Astrocyte of the spinal cord (primary cell): ENCODE results near the gene RNASE11.
"Not testable (repeated sequence)": the region's sequence is repeated elsewhere in the genome, so short reads cannot be mapped to it uniquely, and the experiment has no call there.

Experiments used
- DNase-seq: peaks from one replicate; pipeline ENCODE4 v3.0.0; 2011; ENCODE audit warnings: low read depth, low spot score
- H3K4me3 ChIP-seq: 2 replicates; pipeline ENCODE4 v1.5.1; 2011; ENCODE audit warnings: low read depth, mild to moderate bottlenecking, low read length, moderate library complexity
- in situ Hi-C: cut with HindIII; loops from 2 replicates; pipeline ENCODE4 v1.10.0; 2017; ENCODE audit warnings: low sequenced_read_pairs
- TF ChIP-seq, protein P1 (sequence below): IDR thresholded peaks from 2 replicates; pipeline ENCODE4 v1.5.1; 2012; ENCODE audit warnings: low read depth, mild to moderate bottlenecking, low read length, inconsistent platforms

The RNASE11 gene

DNA sequence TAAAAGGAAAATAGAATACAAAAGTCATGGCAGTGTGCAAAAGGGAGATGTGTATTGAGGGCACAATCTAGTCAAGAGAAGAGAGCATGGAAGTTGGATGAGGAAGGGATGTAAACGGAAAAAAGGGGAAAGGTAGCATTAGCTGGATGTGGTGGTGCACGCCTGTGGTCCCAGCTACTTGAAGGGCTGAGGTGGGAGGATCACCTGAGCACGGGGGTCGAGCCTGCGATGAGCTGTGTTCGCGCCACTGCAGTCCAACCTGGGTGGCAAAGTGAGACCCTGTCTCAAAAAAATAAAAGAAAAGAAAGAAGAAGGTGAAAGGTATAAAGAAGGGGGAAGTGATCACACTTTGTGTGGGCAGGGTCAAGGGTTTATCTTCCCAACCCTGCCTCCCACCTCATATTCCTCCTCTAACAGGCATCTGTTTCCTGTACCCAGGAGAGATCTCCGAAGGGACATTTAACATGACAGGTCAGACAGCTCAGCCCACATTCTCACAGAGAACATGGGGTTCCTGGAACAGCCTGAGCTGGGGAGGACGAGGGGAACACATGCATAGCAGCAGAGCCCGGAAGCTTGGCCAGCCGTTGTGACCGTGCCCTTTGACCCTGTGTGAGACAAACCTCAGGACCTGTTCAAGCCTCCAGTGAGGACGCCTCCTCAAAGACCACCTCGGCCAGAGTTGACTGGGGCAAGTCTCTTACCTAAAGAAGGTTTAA lies 8.9 kb downstream of the RNASE11 start:
- no peak overlapping the region for H3K4me3 ChIP-seq
- DNase-seq, result no peak
- TF ChIP-seq, protein P1, sequence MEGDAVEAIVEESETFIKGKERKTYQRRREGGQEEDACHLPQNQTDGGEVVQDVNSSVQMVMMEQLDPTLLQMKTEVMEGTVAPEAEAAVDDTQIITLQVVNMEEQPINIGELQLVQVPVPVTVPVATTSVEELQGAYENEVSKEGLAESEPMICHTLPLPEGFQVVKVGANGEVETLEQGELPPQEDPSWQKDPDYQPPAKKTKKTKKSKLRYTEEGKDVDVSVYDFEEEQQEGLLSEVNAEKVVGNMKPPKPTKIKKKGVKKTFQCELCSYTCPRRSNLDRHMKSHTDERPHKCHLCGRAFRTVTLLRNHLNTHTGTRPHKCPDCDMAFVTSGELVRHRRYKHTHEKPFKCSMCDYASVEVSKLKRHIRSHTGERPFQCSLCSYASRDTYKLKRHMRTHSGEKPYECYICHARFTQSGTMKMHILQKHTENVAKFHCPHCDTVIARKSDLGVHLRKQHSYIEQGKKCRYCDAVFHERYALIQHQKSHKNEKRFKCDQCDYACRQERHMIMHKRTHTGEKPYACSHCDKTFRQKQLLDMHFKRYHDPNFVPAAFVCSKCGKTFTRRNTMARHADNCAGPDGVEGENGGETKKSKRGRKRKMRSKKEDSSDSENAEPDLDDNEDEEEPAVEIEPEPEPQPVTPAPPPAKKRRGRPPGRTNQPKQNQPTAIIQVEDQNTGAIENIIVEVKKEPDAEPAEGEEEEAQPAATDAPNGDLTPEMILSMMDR, result no peak
- in situ Hi-C loops, result no loop called here

DNA sequence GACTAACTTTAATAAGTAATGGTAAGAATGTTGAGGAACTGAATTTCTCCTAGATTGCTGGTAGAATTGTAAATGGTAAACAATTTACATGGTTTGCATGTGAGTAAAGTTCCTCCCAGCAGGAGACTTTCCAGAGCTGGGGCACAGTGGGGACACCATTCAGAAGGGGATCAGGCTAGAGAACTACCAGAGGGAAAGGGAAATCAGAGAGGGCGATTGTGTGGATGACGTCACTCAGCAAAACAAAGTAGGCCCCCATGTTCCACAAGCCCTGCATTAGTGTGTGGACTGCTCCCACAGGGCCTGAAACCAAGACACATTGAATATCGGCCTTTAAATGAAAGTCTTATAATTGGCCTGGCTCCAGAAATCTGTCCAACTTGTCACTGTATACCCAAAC lies 9.5 kb downstream of the RNASE11 start:
- in situ Hi-C loops, result no loop called here
- TF ChIP-seq, protein P1, result no peak
- no peak overlapping the region for H3K4me3 ChIP-seq
- no peak for DNase-seq

DNA sequence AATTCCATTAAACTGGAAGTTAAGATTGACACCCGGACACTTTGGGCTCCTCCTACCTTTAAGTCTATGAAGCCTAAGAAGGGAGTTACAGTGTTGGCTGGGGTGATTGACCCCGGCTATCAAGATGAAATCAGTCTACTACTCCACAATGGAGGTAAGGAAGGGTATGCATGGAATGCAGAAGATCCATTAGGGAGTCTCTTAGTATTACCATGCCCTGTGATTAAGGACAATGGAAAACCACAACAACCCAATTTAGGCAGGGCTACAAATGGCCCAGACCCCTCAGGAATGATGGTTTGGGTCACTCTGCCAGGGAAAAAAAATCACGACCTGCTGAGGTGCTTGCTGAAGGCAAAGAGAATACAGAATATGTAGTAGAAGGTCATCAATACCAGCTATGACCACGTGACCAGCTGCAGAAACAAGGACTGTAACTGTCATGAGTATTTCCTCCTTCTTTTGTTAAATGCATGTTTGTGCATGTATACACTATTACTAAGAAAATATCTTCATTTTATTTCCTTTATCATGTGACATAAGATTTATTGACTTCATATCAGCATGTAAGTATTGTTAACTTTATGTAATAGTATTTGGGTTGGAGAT lies 15.3 kb downstream of the RNASE11 start:
- DNase-seq, H3K4me3 ChIP-seq, in situ Hi-C loops: not testable (repeated sequence)

DNA sequence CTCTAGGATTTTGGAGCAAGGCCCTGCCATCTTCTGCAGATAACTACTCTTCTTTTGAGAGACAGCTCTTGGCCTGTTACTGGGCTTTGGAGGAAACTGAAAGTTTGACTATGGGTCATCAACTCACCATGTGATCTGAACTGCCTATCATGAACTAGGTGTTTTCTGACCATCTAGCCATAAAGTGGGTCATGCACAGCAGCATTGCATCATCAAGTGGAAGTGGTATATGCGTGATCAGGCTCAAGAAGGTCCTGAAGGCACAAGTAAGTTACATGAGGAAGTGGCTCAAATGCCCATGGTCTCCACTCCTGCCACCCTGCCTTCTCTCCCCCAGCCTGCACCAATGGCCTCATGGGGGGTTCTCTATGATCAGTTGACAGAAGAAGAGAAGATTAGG lies 17.1 kb downstream of the RNASE11 start:
- H3K4me3 ChIP-seq, DNase-seq, in situ Hi-C loops: not testable (repeated sequence)

DNA sequence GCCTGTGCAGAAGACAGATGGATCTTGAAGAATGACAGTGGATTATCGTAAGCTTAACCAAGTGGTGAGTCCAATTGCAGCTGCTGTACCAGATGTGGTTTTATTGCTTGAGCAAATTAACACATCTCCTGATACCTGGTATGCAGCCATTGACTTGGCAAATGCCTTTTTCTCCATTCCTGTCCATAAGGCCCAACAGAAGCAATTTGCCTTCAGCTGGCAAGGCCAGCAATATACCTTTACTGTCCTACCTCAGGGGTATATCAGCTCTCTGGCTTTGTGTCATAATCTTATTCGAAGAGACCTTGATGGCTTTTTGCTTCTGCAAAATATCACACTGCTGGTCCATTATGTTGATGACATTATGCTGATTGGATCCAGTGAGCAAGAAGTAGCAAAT lies 17.9 kb downstream of the RNASE11 start:
- DNase-seq, H3K4me3 ChIP-seq, in situ Hi-C loops: not testable (repeated sequence)

DNA sequence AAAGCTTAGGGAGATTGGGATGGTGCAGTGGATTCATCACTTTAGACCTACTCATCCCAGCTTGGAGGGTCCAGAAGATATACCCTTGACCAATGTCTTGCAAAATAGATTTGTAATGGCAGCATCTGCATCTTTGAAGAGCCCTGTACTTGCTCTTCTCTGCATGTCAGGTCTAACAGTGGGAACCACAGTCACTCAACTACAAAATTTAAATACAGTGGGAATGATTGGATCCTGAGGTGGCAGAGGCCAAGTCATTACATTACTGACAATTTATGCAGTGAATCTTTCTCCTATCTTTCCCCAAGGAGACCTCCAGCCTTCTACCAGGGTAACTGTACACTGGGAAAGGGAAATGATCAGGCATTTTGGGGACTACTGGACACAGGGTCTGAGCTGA lies 18.7 kb downstream of the RNASE11 start:
- TF ChIP-seq, protein P1, result no peak
- in situ Hi-C loops, result no loop called here
- no peak for DNase-seq
- no peak overlapping the region for H3K4me3 ChIP-seq

DNA sequence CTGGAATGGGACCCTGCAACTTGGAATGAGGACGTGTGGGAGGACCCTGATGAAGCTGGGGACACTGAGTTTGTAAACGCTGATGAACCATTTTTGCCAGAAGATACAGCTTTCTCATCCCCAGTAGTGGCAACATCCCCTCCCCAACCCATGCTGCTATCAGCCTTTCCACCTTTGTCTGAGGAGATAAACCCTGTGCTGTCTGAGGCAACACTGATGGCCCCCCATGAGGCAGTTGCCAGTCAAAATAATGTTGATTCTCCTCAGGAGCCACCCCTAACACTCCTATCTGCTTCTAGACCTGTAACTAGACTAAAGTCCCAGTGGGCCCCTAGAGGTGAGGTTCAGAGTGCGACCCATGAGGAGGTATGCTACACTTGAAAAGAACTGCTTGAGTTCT lies 19.4 kb downstream of the RNASE11 start:
- TF ChIP-seq, protein P1, result no peak
- DNase-seq, result no peak
- H3K4me3 ChIP-seq, result no peak overlapping the region
- in situ Hi-C loops, result no loop called here

DNA sequence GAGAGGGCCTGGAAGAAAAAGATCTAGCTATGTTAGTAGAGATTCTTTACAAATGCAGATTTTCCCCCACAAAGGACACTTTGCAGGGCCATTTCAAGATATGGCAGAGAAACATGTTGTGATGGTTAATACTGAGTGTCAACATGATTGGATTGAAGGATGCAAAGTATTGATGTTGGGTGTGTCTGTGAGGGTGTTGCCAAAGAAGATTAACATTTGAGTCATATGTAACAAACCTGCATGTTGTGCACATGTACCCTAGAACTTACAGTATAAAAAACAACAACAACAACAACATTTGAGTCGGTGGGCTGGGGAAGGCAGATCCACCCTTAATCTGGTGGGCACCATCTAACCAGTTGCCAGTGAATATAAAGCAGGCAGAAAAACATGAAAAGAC lies 20.6 kb downstream of the RNASE11 start:
- in situ Hi-C loops, H3K4me3 ChIP-seq, DNase-seq: not testable (repeated sequence)
